Skeletal muscle satellite cell (primary cell): Measurements from ENCODE around the gene GALNT1.

Experiments
- H3K27me3 ChIP-seq: 2 replicates; pipeline ENCODE4 v1.7.0; 2013; ENCODE audit warnings: low read length; ENCODE audit not compliant: control insufficient read depth, insufficient read depth
- H3K36me3 ChIP-seq: 2 replicates; pipeline ENCODE4 v1.7.0; 2013; ENCODE audit warnings: mild to moderate bottlenecking, control low read depth, low read length; ENCODE audit not compliant: insufficient read depth
- H3K4me1 ChIP-seq: 2 replicates; pipeline ENCODE4 v1.7.0; 2013; ENCODE audit warnings: low read length; ENCODE audit not compliant: control insufficient read depth, insufficient read depth
- H3K4me2 ChIP-seq: 2 replicates; pipeline ENCODE4 v1.7.0; 2013; ENCODE audit warnings: mild to moderate bottlenecking, low read length
- H3K4me3 ChIP-seq: 2 replicates; pipeline ENCODE4 v1.7.0; 2013; ENCODE audit warnings: low read length
- H3K9ac ChIP-seq: 2 replicates; pipeline ENCODE4 v1.7.0; 2013; ENCODE audit warnings: mild to moderate bottlenecking, low read depth, low read length, moderate library complexity
- H3K9me3 ChIP-seq: replicated peaks from 2 replicates; pipeline ENCODE4 v1.7.0; 2013; ENCODE audit warnings: mild to moderate bottlenecking, control low read depth, low read length

GALNT1 gene

DNA sequence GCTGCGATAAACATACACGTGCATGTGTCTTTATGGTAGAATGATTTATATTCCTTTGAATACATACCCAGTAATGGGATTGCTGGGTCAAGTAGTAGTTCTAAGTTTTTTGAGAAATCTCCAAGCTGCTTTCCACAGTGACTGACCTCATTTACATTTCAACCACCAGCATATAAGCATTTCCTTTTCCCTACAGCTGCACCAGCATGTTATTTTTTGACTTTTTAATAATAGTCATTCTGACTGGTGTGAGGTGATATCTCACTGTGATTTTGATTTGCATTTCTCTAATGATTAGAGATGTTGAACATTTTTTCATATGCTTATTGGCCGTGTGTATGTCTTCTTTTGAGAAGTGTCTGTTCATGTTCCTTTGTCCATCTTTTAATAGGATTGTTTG is 22.8 kb downstream of the GALNT1 start:
- H3K36me3 ChIP-seq = no peaks in the 10 kb centered on the region
- peaks cover 6% of the 10 kb centered on the region for H3K4me1 ChIP-seq
- H3K4me2 ChIP-seq = no peak overlapping the region
- H3K4me3 ChIP-seq = no peak overlapping the region
- no peaks in the 10 kb centered on the region for H3K27me3 ChIP-seq
- H3K9ac ChIP-seq = no peak overlapping the region
- H3K9me3 ChIP-seq = peaks cover 7% of the 10 kb centered on the region

GRCh38 chr18:35605686-35606417 is 24.3 kb downstream of the GALNT1 start:
- H3K4me1 ChIP-seq = peaks cover 6% of the 10 kb centered on the region
- H3K9ac ChIP-seq = no peak overlapping the region
- peaks cover 7% of the 10 kb centered on the region for H3K9me3 ChIP-seq
- H3K4me2 ChIP-seq = no peak overlapping the region
- H3K36me3 ChIP-seq = no peaks in the 10 kb centered on the region
- no peak overlapping the region for H3K4me3 ChIP-seq
- no peaks in the 10 kb centered on the region for H3K27me3 ChIP-seq

- no peaks in the 10 kb centered on the region for H3K27me3 ChIP-seq
Measured at GRCh38 chr18:35609236-35609635, 27.7 kb downstream of the GALNT1 start.

DNA sequence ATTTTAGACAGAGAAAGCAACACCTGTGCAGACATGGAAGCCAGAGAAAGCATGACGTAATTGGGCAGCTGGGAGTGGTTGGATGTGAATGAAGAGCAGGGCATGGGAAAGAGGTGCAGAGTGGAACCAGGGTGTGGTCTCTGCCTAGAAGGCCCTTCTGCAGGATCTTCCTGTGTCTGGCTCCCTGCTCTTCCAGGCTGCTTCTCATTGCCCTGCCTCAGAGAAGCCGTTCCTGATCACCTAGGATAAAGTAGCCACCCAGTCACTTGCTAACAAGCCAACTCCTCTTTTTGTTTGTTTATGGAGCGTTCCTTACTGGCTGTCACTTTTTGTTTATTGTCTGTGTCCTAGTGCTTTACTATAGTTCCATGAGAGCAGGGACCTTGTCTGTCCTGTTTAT is 28.5 kb downstream of the GALNT1 start:
- no peak overlapping the region for H3K9ac ChIP-seq

More at GRCh38 chr18:35609236-35609635, 27.7 kb downstream of the GALNT1 start:
- Histone ChIP-seq H3K9me3 (no peaks in the 10 kb centered on the region), H3K4me1 (peaks cover 6% of the 10 kb centered on the region), H3K9ac (no peak overlapping the region), H3K4me2 (no peak overlapping the region), H3K4me3 (no peak overlapping the region), H3K36me3 (no peaks in the 10 kb centered on the region)

GRCh38 chr18:35610724-35611123 is 29.2 kb downstream of the GALNT1 start:
- no peak overlapping the region for H3K9ac ChIP-seq
- no peaks in the 10 kb centered on the region for H3K27me3 ChIP-seq
- H3K4me2 ChIP-seq = no peak overlapping the region
- H3K36me3 ChIP-seq = no peaks in the 10 kb centered on the region
- no peak overlapping the region for H3K4me3 ChIP-seq
- peaks cover 11% of the 10 kb centered on the region for H3K4me1 ChIP-seq
- no peaks in the 10 kb centered on the region for H3K9me3 ChIP-seq

More for the DNA sequence above, 28.5 kb downstream of the GALNT1 start:
- no peaks in the 10 kb centered on the region for H3K9me3 ChIP-seq
- H3K36me3 ChIP-seq = no peaks in the 10 kb centered on the region
- no peak overlapping the region for H3K4me3 ChIP-seq
- H3K4me1 ChIP-seq = peaks cover 7% of the 10 kb centered on the region
- H3K4me2 ChIP-seq = no peak overlapping the region
- no peaks in the 10 kb centered on the region for H3K27me3 ChIP-seq

DNA sequence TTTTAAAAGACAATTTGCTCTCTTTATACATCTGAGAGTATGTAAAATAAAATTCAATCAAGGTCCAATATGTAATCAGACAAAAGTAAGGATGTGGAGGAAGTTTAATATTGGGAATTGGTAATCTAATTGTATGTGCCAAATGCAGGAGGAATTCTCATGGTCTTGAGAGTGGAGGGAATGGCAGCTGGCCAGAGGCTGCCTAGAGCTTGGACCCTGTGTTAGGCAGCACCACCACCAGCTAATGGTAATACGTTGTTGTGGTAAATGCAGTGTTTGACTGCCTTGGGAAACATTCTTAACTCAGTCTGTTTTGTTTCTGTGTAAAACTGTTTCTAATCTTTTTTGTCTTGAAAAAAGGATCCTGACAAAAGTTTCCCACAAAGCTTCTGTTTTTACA is 30.0 kb downstream of the GALNT1 start:
- Histone ChIP-seq H3K36me3 (no peaks in the 10 kb centered on the region), H3K27me3 (no peaks in the 10 kb centered on the region), H3K9ac (no peak overlapping the region), H3K9me3 (no peaks in the 10 kb centered on the region), H3K4me3 (no peak overlapping the region), H3K4me2 (no peak overlapping the region), H3K4me1 (peaks cover 16% of the 10 kb centered on the region)

DNA sequence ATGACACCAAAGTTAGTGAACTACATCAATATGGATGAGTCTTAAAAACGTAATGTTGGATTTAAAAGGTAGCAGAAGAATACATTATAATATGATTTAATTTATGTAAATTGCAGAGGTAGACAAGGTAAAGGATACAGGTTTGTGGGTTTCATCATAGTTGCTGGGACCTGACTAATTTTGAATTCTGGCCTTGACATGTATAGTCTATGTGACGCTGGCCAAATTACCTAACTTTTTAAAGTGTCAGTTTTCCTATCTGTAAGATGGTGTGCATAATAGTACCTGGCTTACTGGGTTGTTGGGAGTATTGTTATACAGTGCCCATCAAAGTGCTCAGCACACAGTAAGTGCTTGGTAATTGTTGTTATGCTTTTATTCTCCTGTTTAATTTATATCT is 34.5 kb downstream of the GALNT1 start:
- H3K9ac ChIP-seq = peak overlapping the region; percentile 65
- peak overlapping the region; percentile 54 for H3K4me3 ChIP-seq
- H3K27me3 ChIP-seq = no peaks in the 10 kb centered on the region
- no peaks in the 10 kb centered on the region for H3K9me3 ChIP-seq
- no peaks in the 10 kb centered on the region for H3K36me3 ChIP-seq
- peak overlapping the region; percentile 77 for H3K4me2 ChIP-seq
- H3K4me1 ChIP-seq = peaks cover 59% of the 10 kb centered on the region

GRCh38 chr18:35616664-35617423 is 35.3 kb downstream of the GALNT1 start:
- Histone ChIP-seq H3K9me3 (no peaks in the 10 kb centered on the region), H3K9ac (peak overlapping the region; percentile 65), H3K36me3 (no peaks in the 10 kb centered on the region), H3K4me3 (peak overlapping the region; percentile 54), H3K27me3 (no peaks in the 10 kb centered on the region), H3K4me1 (peaks cover 60% of the 10 kb centered on the region), H3K4me2 (peak overlapping the region; percentile 77)

GRCh38 chr18:35617865-35618264 is 36.3 kb downstream of the GALNT1 start:
- no peak overlapping the region for H3K4me2 ChIP-seq
- peaks cover 60% of the 10 kb centered on the region for H3K4me1 ChIP-seq
- no peaks in the 10 kb centered on the region for H3K9me3 ChIP-seq
- H3K36me3 ChIP-seq = no peaks in the 10 kb centered on the region
- H3K27me3 ChIP-seq = no peaks in the 10 kb centered on the region
- H3K4me3 ChIP-seq = no peak overlapping the region
- peak overlapping the region; percentile 59 for H3K9ac ChIP-seq

DNA sequence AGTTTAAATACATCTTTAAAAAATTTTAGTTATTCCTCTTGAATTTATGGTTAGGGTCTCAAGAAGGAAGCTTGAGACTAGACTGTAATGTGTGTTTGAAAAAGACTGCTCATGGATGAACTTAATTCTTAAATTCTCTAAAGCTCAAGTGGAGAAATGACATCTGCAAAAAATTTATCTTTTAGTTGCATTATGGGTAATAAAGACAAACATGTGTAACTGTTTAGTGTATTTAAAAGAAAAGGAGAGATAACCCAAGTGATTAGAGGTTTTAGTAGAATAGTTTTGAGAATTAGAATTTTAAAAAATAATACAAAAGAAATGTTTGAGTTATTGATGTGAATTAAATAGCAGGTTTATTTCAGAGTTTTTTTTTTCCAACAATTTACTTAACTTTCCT is 36.7 kb downstream of the GALNT1 start:
- Histone ChIP-seq H3K4me3 (no peak overlapping the region), H3K4me1 (peaks cover 60% of the 10 kb centered on the region)

DNA sequence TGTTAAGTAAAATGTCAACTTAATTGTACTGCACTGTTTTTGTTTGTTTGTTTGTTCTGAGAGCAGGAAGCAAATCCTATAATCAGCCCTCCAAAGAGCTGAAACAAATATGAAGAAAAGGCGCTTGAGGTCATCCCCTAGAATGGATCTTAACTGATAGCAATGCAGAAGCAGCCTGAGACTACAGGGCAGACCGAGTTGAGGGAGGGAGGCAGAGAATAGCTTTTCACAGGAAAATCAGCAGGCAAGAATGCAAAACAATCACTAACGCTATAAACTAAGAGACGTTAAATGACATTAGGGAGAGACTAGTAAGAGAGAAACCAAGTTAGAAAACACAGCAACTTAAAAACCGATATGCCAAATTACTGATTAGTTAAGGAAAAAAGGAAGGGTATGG is 37.2 kb downstream of the GALNT1 start:
- Histone ChIP-seq H3K9me3 (no peaks in the 10 kb centered on the region), H3K27me3 (no peaks in the 10 kb centered on the region), H3K9ac (peak overlapping the region; percentile 63), H3K4me3 (peak overlapping the region; percentile 34), H3K4me1 (peaks cover 60% of the 10 kb centered on the region), H3K4me2 (peak overlapping the region; percentile 69), H3K36me3 (no peaks in the 10 kb centered on the region)

More for the DNA sequence above, 36.7 kb downstream of the GALNT1 start:
- H3K27me3 ChIP-seq = no peaks in the 10 kb centered on the region
- peak overlapping the region; percentile 69 for H3K4me2 ChIP-seq
- H3K36me3 ChIP-seq = no peaks in the 10 kb centered on the region
- no peaks in the 10 kb centered on the region for H3K9me3 ChIP-seq
- H3K9ac ChIP-seq = peak overlapping the region; percentile 63
